HepG2 (cell line): ENCODE data around the gene MAP2K1. TPM values are rescaled to one million over a fixed set of nuclear protein-coding genes. Genes with fewer than 3 reads are reported as not detected.

Experiments used
- ATAC-seq: fragments of 200-7000 bp; cut with Tn5 transposase; 3 replicates; pipeline ENCODE4 v1.9.1; 2020; ENCODE audit warnings: mild to moderate bottlenecking, moderate library complexity
- BruUV-seq: library from RNA; stranded (reverse); fragments of 400-500 nt; replicated peaks from 2 replicates; lab custom pipeline; 2021; lab: Mats Ljungman, UMichigan
- CTCF ChIA-PET: fragments of 300-600 bp; formaldehyde crosslinking; extraction: SDS; loops from one replicate; lab custom pipeline; 2021; ENCODE audit warnings: low total read pairs, inconsistent platforms, low intra/inter-chr PET ratio; lab: Yijun Ruan, JAX
- POLR2A ChIA-PET: fragments of 350-600 bp; sonication (Branson Sonifier 250); formaldehyde crosslinking; loops from one replicate; lab custom pipeline; 2020; ENCODE audit warnings: antibody characterized with exemption, inconsistent platforms; lab: Yijun Ruan, JAX
- DNase-seq: peaks from one replicate; pipeline ENCODE4 v3.0.0-alpha.2; 2015; ENCODE audit warnings: low spot score
- FAIRE-seq: peaks from 3 replicates; lab custom pipeline; 2011; peaks lifted over from hg19 to GRCh38; lab: Jason Lieb, UNC
- H2AFZ ChIP-seq: one replicate; pipeline ENCODE4 v1.6.1; 2011; ENCODE audit warnings: low read length, inconsistent platforms
- H3K27ac ChIP-seq: fragments of 300-600 bp; 3 replicates; pipeline ENCODE4 v1.8.0; 2011; ENCODE audit warnings: mixed run types, mild to moderate bottlenecking, mixed read lengths, low read length, inconsistent platforms; ENCODE audit not compliant: insufficient read depth; ENCODE audit errors: extremely low read length
- H3K27me3 ChIP-seq, 2 experiments: fragments of 200-600 bp in 1 of 2; 2 replicates in 1 of 2; 3 replicates in 1 of 2; pipeline versions ENCODE4 v1.6.0 to v1.8.0; 2011; ENCODE audit warnings: low read length in 2 of 2, mild to moderate bottlenecking in 2 of 2, moderate library complexity in 2 of 2, inconsistent platforms in 1 of 2; ENCODE audit not compliant: insufficient read depth in 2 of 2, control insufficient read depth in 1 of 2
- H3K36me3 ChIP-seq, 2 experiments: fragments of 200-600 bp in 1 of 2; replicated peaks in 1 of 2; 2 replicates in 1 of 2; 3 replicates in 1 of 2; pipeline versions ENCODE4 v1.5.1 to v1.8.0; 2011; ENCODE audit warnings: low read length in 2 of 2, inconsistent platforms in 1 of 2; ENCODE audit not compliant: insufficient read depth in 2 of 2, control insufficient read depth in 1 of 2
- H3K4me1 ChIP-seq: 2 replicates; pipeline ENCODE4 v1.5.1; 2012; ENCODE audit warnings: low read length, inconsistent platforms; ENCODE audit not compliant: insufficient read depth
- H3K4me2 ChIP-seq: 2 replicates; pipeline ENCODE4 v1.6.0; 2011; ENCODE audit warnings: low read depth, low read length, inconsistent platforms
- H3K4me3 ChIP-seq, 3 experiments: fragments of 200-600 bp in 1 of 3; sonication (generic), shearing (Covaris generic) in 1 of 3; replicated peaks in 1 of 3; 2 replicates each; pipeline ENCODE4 v1.5.1; 2011 to 2016; ENCODE audit warnings: low read length in 3 of 3, inconsistent platforms in 2 of 3, low read depth in 2 of 3, mild to moderate bottlenecking in 2 of 3, control low read depth in 1 of 3, mixed read lengths in 1 of 3; ENCODE audit not compliant: insufficient read depth in 1 of 3
- H3K79me2 ChIP-seq: one replicate; pipeline ENCODE4 v1.6.1; 2011; ENCODE audit warnings: low read length, inconsistent platforms; ENCODE audit not compliant: insufficient read depth
- H3K9ac ChIP-seq: 2 replicates; pipeline ENCODE4 v1.6.0; 2011; ENCODE audit warnings: mild to moderate bottlenecking, low read depth, low read length, inconsistent platforms; ENCODE audit not compliant: insufficient read depth
- H3K9me3 ChIP-seq: 2 replicates; pipeline ENCODE4 v1.5.1; 2012; ENCODE audit warnings: mild to moderate bottlenecking, low read length
- H4K20me1 ChIP-seq: 2 replicates; pipeline ENCODE4 v1.6.0; 2011; ENCODE audit warnings: inconsistent platforms, mild to moderate bottlenecking, low read length, moderate library complexity; ENCODE audit not compliant: insufficient read depth
- ATF6 ChIP-seq: sonication (generic); formaldehyde crosslinking; conservative IDR thresholded peaks from 2 replicates; pipeline ENCODE4 v1.4.0; 2020; ENCODE audit warnings: missing genetic modification reagents
- DNMT3B ChIP-seq: conservative IDR thresholded peaks from 2 replicates; pipeline ENCODE4 v1.6.1; 2016; ENCODE audit warnings: missing biosample characterization, control low read depth
- FOXA3 ChIP-seq: IDR thresholded peaks from 2 replicates; pipeline ENCODE4 v1.6.1; 2016; ENCODE audit warnings: missing genetic modification reagents, missing compliant biosample characterization
- HDAC2 ChIP-seq: sonication (generic); formaldehyde crosslinking; IDR thresholded peaks from 2 replicates; pipeline ENCODE4 v1.4.0; 2020; ENCODE audit warnings: missing genetic modification reagents
- MIER2 ChIP-seq: IDR thresholded peaks from 2 replicates; pipeline ENCODE4 v1.6.1; 2016; ENCODE audit warnings: missing biosample characterization, missing genetic modification reagents
- NCOA2 ChIP-seq: sonication (generic); formaldehyde crosslinking; IDR thresholded peaks from 2 replicates; pipeline ENCODE4 v1.8.0; 2022; ENCODE audit warnings: inconsistent platforms
- PAWR ChIP-seq: sonication (generic); formaldehyde crosslinking; IDR thresholded peaks from 2 replicates; pipeline ENCODE4 v1.4.0; 2020; ENCODE audit warnings: missing genetic modification reagents, mild to moderate bottlenecking, borderline replicate concordance
- PREB ChIP-seq: sonication (generic); formaldehyde crosslinking; IDR thresholded peaks from 2 replicates; pipeline ENCODE4 v1.4.0; 2020; ENCODE audit warnings: missing genetic modification reagents
- RERE ChIP-seq: IDR thresholded peaks from 2 replicates; pipeline ENCODE4 v1.6.1; 2016; ENCODE audit warnings: low read depth, missing genetic modification reagents, missing compliant biosample characterization
- SALL2 ChIP-seq: sonication (generic); formaldehyde crosslinking; IDR thresholded peaks from 2 replicates; pipeline ENCODE4 v1.8.1; 2023; ENCODE audit warnings: mild to moderate bottlenecking, missing genetic modification reagents, inconsistent platforms
- SNRNP70 ChIP-seq: fragments of 200-400 bp; formaldehyde crosslinking; IDR thresholded peaks from 2 replicates; pipeline ENCODE4 v1.6.1; 2017; ENCODE audit warnings: mild to moderate bottlenecking, low read depth, low read length, moderate library complexity
- TEF ChIP-seq: sonication (generic); formaldehyde crosslinking; IDR thresholded peaks from 2 replicates; pipeline ENCODE4 v1.5.0; 2020; ENCODE audit warnings: missing genetic modification reagents
- ZNF563 ChIP-seq: sonication (generic); formaldehyde crosslinking; IDR thresholded peaks from 2 replicates; pipeline ENCODE4 v1.8.0; 2022; ENCODE audit warnings: mild to moderate bottlenecking, moderate library complexity, missing genetic modification reagents
- WGBS: methylation state at CpG from one replicate; pipeline ENCODE4 v1.1.6; 2017; ENCODE audit warnings: low lambda C conversion rate; 5-methylcytosine and 5-hydroxymethylcytosine counted together
- in situ Hi-C: cut with HindIII; loops from 2 replicates; pipeline ENCODE4 v1.10.0; 2017; ENCODE audit warnings: low pct_unique_long_range_greater_than_20kb; ENCODE audit not compliant: extremely low pct_ligation_motif_present
- intact Hi-C: fragments of 100-400 bp; cut with micrococcal nuclease; formaldehyde crosslinking; loops from one replicate; pipeline ENCODE4 v1.10.0; 2022; ENCODE audit not compliant: unreplicated experiment
- polyA plus RNA-seq, 8 experiments: library from polyadenylated mRNA; depleted of rRNA in 3 of 8; stranded (reverse) in 7 of 8; unstranded in 1 of 8; fragments of >200 nt; fragmentation: Illumina TruSeq in 4 of 8; extraction: Trizol in 4 of 8; gene quantifications; 2 replicates each; pipeline versions ENCODE4 v1.2.1 to v1.2.3, GENCODE V29; 2011 to 2016; ENCODE audit warnings: low read depth in 4 of 8, missing spikeins in 1 of 8, mixed read lengths in 1 of 8; ENCODE audit not compliant: insufficient read depth in 1 of 8
- total RNA-seq, 5 experiments: library from RNA; depleted of rRNA; stranded (reverse); fragments of >200 nt; fragmentation: Illumina TruSeq; extraction: Trizol; gene quantifications; 2 replicates each; pipeline ENCODE4 v1.2.3, GENCODE V29; 2016; ENCODE audit warnings: low read depth in 1 of 5

MAP2K1 gene
- total and polyA plus RNA-seq, 2 of the 13 experiments (the other 11 are each of a cell fraction or from before 2014, with no cell fraction given) = 24.1 to 49.2 TPM

GRCh38 chr15:66497502-66498455 is 111.1 kb downstream of the MAP2K1 start, which contains the start of gene SNAPC5:
Gene SNAPC5 (minus strand): TSS chr15:66497762. CDS start chr15:66497731, 31 bp downstream.
- H3K27ac ChIP-seq = peak within 1 kb of the TSS; percentile 80
- peaks cover 13 to 52% of the 10 kb centered on the region in 2 experiments; a peak in 4 of 5 replicates for H3K36me3 ChIP-seq
- DNase-seq (peak; percentile 88), ATAC-seq (peak; percentile 80), FAIRE-seq (peak; percentile 47)
- no peak within 1 kb of the TSS for H2AFZ ChIP-seq
- H3K4me3 ChIP-seq = peak within 1 kb of the TSS; percentile 80 to 93 (median 86)
- H3K27me3 ChIP-seq = no peaks in the 10 kb centered on the region
- intact Hi-C loops = loop anchor here (1.0 to 10.0 kb wide), 3 partner anchors 111 to 143 kb away; partner anchors contain the start of genes MAP2K1 and TIPIN
- peaks cover 32% of the 10 kb centered on the region for H4K20me1 ChIP-seq
- in situ Hi-C loops = loop anchor here (25.0 kb wide), 1 partner anchor 110 kb away; the partner anchor contains the start of gene MAP2K1
- peaks cover 56% of the 10 kb centered on the region for H3K4me1 ChIP-seq
- WGBS = 14% methylated on average over 29 of the region's 43 CpGs
- ChIA-PET POLR2A (interaction anchor here (1.3 to 3.2 kb wide), 3 partner anchors 7 to 111 kb away, joined by 3 to 38 read pairs (median 8); partner anchors contain the start of genes MAP2K1, RPL4 and ZWILCH), CTCF (interaction anchor here (1.3 to 3.0 kb wide), 2 partner anchors 111 to 210 kb away, joined by 3 to 17 read pairs; partner anchors contain the start of gene MAP2K1)
- peak within 1 kb of the TSS; percentile 90 for H3K9ac ChIP-seq
- BruUV-seq = no TSS peak
- H3K9me3 ChIP-seq = no peaks in the 10 kb centered on the region
- peak within 1 kb of the TSS; percentile 84 for H3K4me2 ChIP-seq
- H3K79me2 ChIP-seq = peaks cover 28% of the 10 kb centered on the region
- no peak for TF ChIP-seq DNMT3B (CRISPR knock-in tag)
- TF ChIP-seq NCOA2 (CRISPR knock-in tag) = peak; percentile 35; the same call in 1 of the 2 replicates
- no peak for TF ChIP-seq PAWR (CRISPR knock-in tag)
- TF ChIP-seq HDAC2 (CRISPR knock-in tag) = peak; percentile 70
- no peak for TF ChIP-seq SNRNP70
- TF ChIP-seq TEF (CRISPR knock-in tag) = no peak
- TF ChIP-seq PREB = no peak
- TF ChIP-seq SALL2 (CRISPR knock-in tag) = peak; percentile 72
- 0 out of 2 replicates have a peak, but pooled peaks have one; percentile 68 for TF ChIP-seq ATF6 (CRISPR knock-in tag)
- TF ChIP-seq RERE = 0 out of 2 replicates have a peak, but pooled peaks have one; percentile 42
- no peak for TF ChIP-seq ZNF563 (CRISPR knock-in tag)
- TF ChIP-seq MIER2 (CRISPR knock-in tag) = no peak
- peak; percentile 70 for TF ChIP-seq FOXA3 (CRISPR knock-in tag)
